Gastrocnemius medialis (tissue), 4 donors: Measurements from ENCODE around the gene MAVS. TPM values are rescaled to one million over a fixed set of nuclear protein-coding genes. Genes with fewer than 3 reads are reported as not detected.

Source experiments
- ATAC-seq, 2 donors: fragments of 150-250 bp; one replicate each; pipeline ENCODE4 v1.9.1; 2016
- DNase-seq, 2 donors: peaks; one replicate each; pipeline ENCODE4 v3.0.0-alpha.2; 2019
- H3K27ac ChIP-seq, 4 donors: fragments of 200-600 bp; sonication (generic); 1 replicate in 1 of 4; 2 replicates in 3 of 4; pipeline ENCODE4 v1.5.1; 2016 to 2018; ENCODE audit warnings: mild to moderate bottlenecking in 2 of 4, moderate library complexity in 1 of 4
- H3K27me3 ChIP-seq, 3 donors: fragments of 200-600 bp; sonication (generic) in 2 of 3; 1 replicate in 1 of 3; 2 replicates in 2 of 3; pipeline versions ENCODE4 v1.5.1 to v1.6.0; 2016 to 2019; ENCODE audit warnings: mild to moderate bottlenecking in 1 of 3, moderate library complexity in 1 of 3
- H3K36me3 ChIP-seq, 2 donors: fragments of 200-600 bp; sonication (generic) in 1 of 2; one replicate each; pipeline ENCODE4 v1.5.1; 2017 to 2018
- H3K4me1 ChIP-seq, 2 donors: fragments of 200-600 bp; sonication (generic) in 1 of 2; one replicate each; pipeline ENCODE4 v1.5.1; 2016 to 2017; ENCODE audit warnings: mild to moderate bottlenecking in 2 of 2
- H3K4me3 ChIP-seq, 4 donors: fragments of 200-600 bp; sonication (generic) in 3 of 4; 1 replicate in 1 of 4; 2 replicates in 3 of 4; pipeline ENCODE4 v1.5.1; 2016 to 2019; ENCODE audit warnings: mild to moderate bottlenecking in 2 of 4
- H3K9me3 ChIP-seq, 3 donors: fragments of 200-600 bp; sonication (generic) in 2 of 3; 1 replicate in 1 of 3; 2 replicates in 2 of 3; pipeline ENCODE4 v1.5.1; 2016 to 2019
- POLR2A ChIP-seq, 2 donors: fragments of 450-650 bp; IDR thresholded peaks; one replicate each; pipeline ENCODE4 v1.6.1; 2017; ENCODE audit warnings: antibody characterized with exemption in 2 of 2, mild to moderate bottlenecking in 2 of 2, moderate library complexity in 2 of 2
- in situ Hi-C, 4 donors: fragments of 200-750 bp; cut with MboI; loops; one replicate each; pipeline versions ENCODE4 v1.15.0 to v1.8.0; 2017; ENCODE audit warnings: low sequenced_read_pairs in 4 of 4
- intact Hi-C: fragments of 100-400 bp; cut with DNase I; formaldehyde crosslinking; loops from one replicate; pipeline ENCODE4 v1.15.1; 2023; ENCODE audit warnings: low total_unique reads
- total RNA-seq, 4 donors: library from RNA; depleted of rRNA; stranded (reverse); fragments of >200 nt; gene quantifications; one replicate each; pipeline versions ENCODE4 v1.1.0 to v1.2.3, GENCODE V29; 2016
- TF ChIP-seq, protein P1 (sequence below), 5 experiments: fragments of 450-650 bp in 3 of 5; fragments of 200-600 bp in 2 of 5; sonication (generic) in 2 of 5; IDR thresholded peaks in 4 of 5; conservative IDR thresholded peaks in 1 of 5; 1 replicate in 4 of 5; 2 replicates in 1 of 5; pipeline ENCODE4 v1.5.1; 2016 to 2019; ENCODE audit warnings: antibody characterized with exemption in 5 of 5, mild to moderate bottlenecking in 3 of 5, moderate library complexity in 3 of 5

The MAVS gene
- total RNA-seq, 4 donors from 2014 or later: 37.9 to 64.5 (median 44.4) TPM

GRCh38 chr20:3871550-3872265 is 25.1 kb downstream of the MAVS start:
- TF ChIP-seq, protein P1, sequence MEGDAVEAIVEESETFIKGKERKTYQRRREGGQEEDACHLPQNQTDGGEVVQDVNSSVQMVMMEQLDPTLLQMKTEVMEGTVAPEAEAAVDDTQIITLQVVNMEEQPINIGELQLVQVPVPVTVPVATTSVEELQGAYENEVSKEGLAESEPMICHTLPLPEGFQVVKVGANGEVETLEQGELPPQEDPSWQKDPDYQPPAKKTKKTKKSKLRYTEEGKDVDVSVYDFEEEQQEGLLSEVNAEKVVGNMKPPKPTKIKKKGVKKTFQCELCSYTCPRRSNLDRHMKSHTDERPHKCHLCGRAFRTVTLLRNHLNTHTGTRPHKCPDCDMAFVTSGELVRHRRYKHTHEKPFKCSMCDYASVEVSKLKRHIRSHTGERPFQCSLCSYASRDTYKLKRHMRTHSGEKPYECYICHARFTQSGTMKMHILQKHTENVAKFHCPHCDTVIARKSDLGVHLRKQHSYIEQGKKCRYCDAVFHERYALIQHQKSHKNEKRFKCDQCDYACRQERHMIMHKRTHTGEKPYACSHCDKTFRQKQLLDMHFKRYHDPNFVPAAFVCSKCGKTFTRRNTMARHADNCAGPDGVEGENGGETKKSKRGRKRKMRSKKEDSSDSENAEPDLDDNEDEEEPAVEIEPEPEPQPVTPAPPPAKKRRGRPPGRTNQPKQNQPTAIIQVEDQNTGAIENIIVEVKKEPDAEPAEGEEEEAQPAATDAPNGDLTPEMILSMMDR (IDR thresholded peaks at IDR 0.05 in 4 of 5, conservative IDR thresholded peaks at IDR 0.05 in 1 of 5): no peak
- TF ChIP-seq POLR2A (IDR thresholded peaks at IDR 0.05): no peak
- no peak for ATAC-seq
- in situ Hi-C loops: no loop called here
- no peak for DNase-seq
- Histone ChIP-seq H3K4me3 (no peak overlapping the region), H3K36me3 (peaks cover 0 to 44% of the 10 kb centered on the region in 2 donors), H3K27ac (no peak overlapping the region), H3K27me3 (no peaks in the 10 kb centered on the region), H3K4me1 (peaks cover 5 to 16% of the 10 kb centered on the region in 2 donors), H3K9me3 (no peaks in the 10 kb centered on the region)
- intact Hi-C loops: no loop called here

DNA sequence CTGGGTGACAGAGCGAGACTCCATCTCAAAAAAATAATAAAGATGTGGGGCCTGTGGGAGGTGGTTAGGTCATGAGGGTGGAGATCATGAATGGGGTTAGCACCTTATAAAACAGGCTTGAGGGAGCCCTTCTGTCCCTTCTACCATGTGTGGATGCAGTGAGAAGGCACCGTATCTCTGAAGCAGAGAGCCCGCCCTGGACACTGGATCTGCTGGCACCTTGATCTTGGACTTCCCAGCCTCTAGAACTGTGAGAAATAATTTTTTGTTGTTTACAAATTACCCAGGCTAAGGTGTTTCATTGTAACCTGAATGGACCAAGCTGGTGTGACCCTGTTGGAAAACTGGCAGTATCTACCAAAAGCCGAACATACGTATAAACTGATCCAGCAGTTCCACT is 26.9 kb downstream of the MAVS start:
- H3K4me1 ChIP-seq: peaks cover 5 to 16% of the 10 kb centered on the region in 2 donors
- TF ChIP-seq, protein P1 (IDR thresholded peaks at IDR 0.05 in 4 of 5, conservative IDR thresholded peaks at IDR 0.05 in 1 of 5): no peak
- no peak for TF ChIP-seq POLR2A (IDR thresholded peaks at IDR 0.05)
- no peak overlapping the region for H3K4me3 ChIP-seq
- peaks cover 0 to 29% of the 10 kb centered on the region in 2 donors for H3K36me3 ChIP-seq
- ATAC-seq: no peak
- DNase-seq: no peak
- H3K9me3 ChIP-seq: no peaks in the 10 kb centered on the region
- H3K27me3 ChIP-seq: no peaks in the 10 kb centered on the region
- no peak overlapping the region for H3K27ac ChIP-seq
- intact Hi-C loops (no loop called here), in situ Hi-C loops (no loop called here)

GRCh38 chr20:3874194-3874844 is 27.7 kb downstream of the MAVS start:
- H3K27ac ChIP-seq: no peak overlapping the region
- peaks cover 5 to 16% of the 10 kb centered on the region in 2 donors for H3K4me1 ChIP-seq
- TF ChIP-seq, protein P1 (IDR thresholded peaks at IDR 0.05 in 4 of 5, conservative IDR thresholded peaks at IDR 0.05 in 1 of 5): no peak
- TF ChIP-seq POLR2A (IDR thresholded peaks at IDR 0.05): no peak
- H3K4me3 ChIP-seq: no peak overlapping the region
- peaks cover 0 to 29% of the 10 kb centered on the region in 2 donors for H3K36me3 ChIP-seq
- intact Hi-C loops: no loop called here
- in situ Hi-C loops: no loop called here
- ATAC-seq: no peak
- no peak for DNase-seq
- no peaks in the 10 kb centered on the region for H3K9me3 ChIP-seq
- H3K27me3 ChIP-seq: no peaks in the 10 kb centered on the region

GRCh38 chr20:3875378-3875974 is 28.8 kb downstream of the MAVS start:
- no peak for TF ChIP-seq POLR2A (IDR thresholded peaks at IDR 0.05)
- TF ChIP-seq, protein P1 (IDR thresholded peaks at IDR 0.05 in 4 of 5, conservative IDR thresholded peaks at IDR 0.05 in 1 of 5): no peak
- H3K27ac ChIP-seq: no peak overlapping the region
- H3K4me1 ChIP-seq: peaks cover 5 to 16% of the 10 kb centered on the region in 2 donors
- ATAC-seq: no peak
- intact Hi-C loops (no loop called here), in situ Hi-C loops (loop anchor here in 1 of 4 donors (25.0 kb wide), 1 partner anchor 212 kb away; no protein-coding TSS in a partner anchor)
- no peaks in the 10 kb centered on the region for H3K9me3 ChIP-seq
- DNase-seq: no peak
- H3K4me3 ChIP-seq: no peak overlapping the region
- H3K27me3 ChIP-seq: no peaks in the 10 kb centered on the region
- H3K36me3 ChIP-seq: peaks cover 0 to 29% of the 10 kb centered on the region in 2 donors
